DOHH2 (cell line): ENCODE measurements around the gene FAM219B.

Experiments used
- H3F3A ChIP-seq: fragments of 200-600 bp; sonication (generic), shearing (Covaris generic); 2 replicates; pipeline ENCODE4 v1.6.0; 2016; ENCODE audit warnings: antibody characterized with exemption, mild to moderate bottlenecking; ENCODE audit not compliant: control insufficient read depth, insufficient read depth
- H3K27ac ChIP-seq: fragments of 200-600 bp; sonication (generic); 2 replicates; pipeline ENCODE4 v1.5.1; 2014; ENCODE audit warnings: low read depth, mild to moderate bottlenecking, low read length, moderate library complexity
- H3K27me3 ChIP-seq: fragments of 200-600 bp; sonication (generic); 2 replicates; pipeline ENCODE4 v1.6.1; 2014; ENCODE audit warnings: mild to moderate bottlenecking, low read length, mixed read lengths; ENCODE audit not compliant: control insufficient read depth
- H3K36me3 ChIP-seq: fragments of 200-600 bp; sonication (generic); 2 replicates; pipeline ENCODE4 v1.6.1; 2014; ENCODE audit warnings: mild to moderate bottlenecking, low read length, moderate library complexity, mixed read lengths; ENCODE audit not compliant: control insufficient read depth
- H3K4me1 ChIP-seq: fragments of 200-600 bp; sonication (generic); 2 replicates; pipeline ENCODE4 v1.6.1; 2014; ENCODE audit warnings: mild to moderate bottlenecking, low read length, mixed read lengths; ENCODE audit not compliant: control insufficient read depth
- H3K4me2 ChIP-seq: fragments of 200-600 bp; sonication (generic); 2 replicates; pipeline ENCODE4 v1.6.0; 2014; ENCODE audit warnings: mild to moderate bottlenecking, low read length, moderate library complexity
- H3K4me3 ChIP-seq: fragments of 200-600 bp; sonication (generic); 2 replicates; pipeline ENCODE4 v1.5.1; 2014; ENCODE audit warnings: mild to moderate bottlenecking, low read length, mixed read lengths
- H3K79me2 ChIP-seq: fragments of 200-600 bp; sonication (generic); 2 replicates; pipeline ENCODE4 v1.6.1; 2014; ENCODE audit warnings: mild to moderate bottlenecking, low read length, mixed read lengths; ENCODE audit not compliant: control insufficient read depth
- H3K9me2 ChIP-seq: fragments of 200-600 bp; sonication (generic); replicated peaks from 2 replicates; pipeline ENCODE4 v1.6.1; 2014; ENCODE audit warnings: mild to moderate bottlenecking, low read length, mixed read lengths; ENCODE audit not compliant: control insufficient read depth
- H3K9me3 ChIP-seq: fragments of 200-600 bp; sonication (generic); 2 replicates; pipeline ENCODE4 v1.6.1; 2014; ENCODE audit warnings: antibody characterized with exemption, low read length, mixed read lengths; ENCODE audit not compliant: control insufficient read depth, insufficient read depth
- H4K20me1 ChIP-seq: fragments of 200-600 bp; sonication (generic); 2 replicates; pipeline ENCODE4 v1.6.0; 2014; ENCODE audit warnings: low read depth, mild to moderate bottlenecking, antibody characterized with exemption, low read length, moderate library complexity; ENCODE audit not compliant: control insufficient read depth, insufficient read depth
- CTCF ChIP-seq: fragments of 200-600 bp; sonication (generic); IDR thresholded peaks from one replicate; pipeline ENCODE4 v1.5.1; 2014; ENCODE audit warnings: antibody characterized with exemption, mild to moderate bottlenecking, low read depth, low read length; ENCODE audit not compliant: poor library complexity, severe bottlenecking
- EZH2phosphoT487 ChIP-seq: fragments of 200-600 bp; sonication (generic); IDR thresholded peaks from 2 replicates; pipeline ENCODE4 v1.6.1; 2017; ENCODE audit warnings: borderline replicate concordance, mild to moderate bottlenecking, antibody characterized with exemption, low read length, moderate library complexity, mixed read lengths

The FAM219B gene

GRCh38 chr15:74857082-74857655, 49.5 kb downstream of the FAM219B start:
- Histone ChIP-seq H3K4me1 (peaks cover 38% of the 10 kb centered on the region), H3K4me3 (no peak overlapping the region), H3F3A (no peaks in the 10 kb centered on the region), H3K9me2 (no peaks in the 10 kb centered on the region), H3K27me3 (no peaks in the 10 kb centered on the region), H3K9me3 (no peaks in the 10 kb centered on the region), H3K79me2 (peaks cover 40% of the 10 kb centered on the region), H3K4me2 (no peak overlapping the region), H3K36me3 (peaks cover 27% of the 10 kb centered on the region), H4K20me1 (0 out of 2 replicates have a peak, but pooled peaks cover 2% of the 10 kb centered on the region), H3K27ac (no peak overlapping the region)
- no peak for TF ChIP-seq EZH2phosphoT487
- TF ChIP-seq CTCF: no peak

- Histone ChIP-seq H3K27ac (no peak overlapping the region), H3F3A (no peaks in the 10 kb centered on the region), H3K36me3 (peaks cover 34% of the 10 kb centered on the region), H3K4me2 (no peak overlapping the region), H3K4me1 (peaks cover 38% of the 10 kb centered on the region), H3K27me3 (no peaks in the 10 kb centered on the region), H3K9me3 (no peaks in the 10 kb centered on the region), H3K4me3 (no peak overlapping the region), H4K20me1 (0 out of 2 replicates have a peak, but pooled peaks cover 2% of the 10 kb centered on the region), H3K9me2 (no peaks in the 10 kb centered on the region), H3K79me2 (peaks cover 40% of the 10 kb centered on the region)
- TF ChIP-seq CTCF: no peak
- TF ChIP-seq EZH2phosphoT487: no peak
Measured at GRCh38 chr15:74856537-74856936, 50.1 kb downstream of the FAM219B start.

- peaks cover 38% of the 10 kb centered on the region for H3K4me1 ChIP-seq
- H3K79me2 ChIP-seq: peaks cover 35% of the 10 kb centered on the region
- H3K36me3 ChIP-seq: peaks cover 40% of the 10 kb centered on the region
- no peak overlapping the region for H3K4me2 ChIP-seq
- no peaks in the 10 kb centered on the region for H3K27me3 ChIP-seq
- no peak overlapping the region for H3K27ac ChIP-seq
- 0 out of 2 replicates have a peak, but pooled peaks cover 2% of the 10 kb centered on the region for H4K20me1 ChIP-seq
- TF ChIP-seq CTCF (no peak), EZH2phosphoT487 (no peak)
- H3K9me2 ChIP-seq: no peaks in the 10 kb centered on the region
- H3K9me3 ChIP-seq: no peaks in the 10 kb centered on the region
- H3F3A ChIP-seq: no peaks in the 10 kb centered on the region
- no peak overlapping the region for H3K4me3 ChIP-seq
Measured at GRCh38 chr15:74855857-74856256, 50.8 kb downstream of the FAM219B start.
